HTR-8/SVneo (cell line): ENCODE measurements around the gene IQCM.

ENCODE experiments used
- DNase-seq: peaks from one replicate; pipeline ENCODE4 v3.0.0; 2011; ENCODE audit warnings: low spot score, mixed read lengths; ENCODE audit not compliant: insufficient read length
- FAIRE-seq: peaks from 2 replicates; lab custom pipeline; 2011; peaks lifted over from hg19 to GRCh38; lab: Jason Lieb, UNC

Gene IQCM

DNA sequence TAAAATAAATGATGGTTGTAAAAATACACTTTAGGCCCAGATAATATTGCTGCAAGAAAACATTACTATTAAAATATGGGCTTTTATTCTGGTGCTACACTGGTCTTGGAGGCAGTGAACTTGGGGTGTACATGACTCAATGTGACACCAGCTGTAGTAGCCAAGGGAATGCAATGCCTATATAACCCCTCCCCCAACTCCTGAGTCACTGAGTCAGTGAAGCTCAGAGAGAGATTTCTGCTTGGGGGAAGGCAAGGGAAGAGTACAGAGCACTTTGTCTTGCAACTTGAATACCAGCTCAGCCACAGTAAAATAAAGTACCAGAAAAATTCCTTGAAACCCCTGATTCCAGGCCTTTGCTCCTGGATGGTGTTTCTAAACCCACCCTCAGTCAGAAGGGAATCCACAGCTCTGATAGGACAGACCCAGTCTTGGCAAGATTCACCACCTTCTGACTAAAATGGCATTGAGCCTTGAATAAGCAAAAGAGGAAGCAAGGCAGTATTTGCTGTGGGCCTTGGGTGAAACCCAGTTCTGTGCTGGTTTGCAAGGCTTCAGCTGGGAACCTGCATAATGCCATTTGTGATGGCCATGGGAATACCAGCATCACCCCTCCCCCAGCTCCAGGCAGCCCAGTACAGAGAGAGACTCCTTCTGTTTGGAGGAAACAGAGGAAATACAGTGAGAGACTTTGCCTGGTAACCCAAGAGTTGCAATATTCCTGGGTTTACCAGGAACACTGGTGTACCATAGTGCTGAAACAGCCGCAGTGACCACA lies 209.9 kb downstream of the IQCM start:
- no peak for DNase-seq
- no peak for FAIRE-seq

- FAIRE-seq (no peak), DNase-seq (no peak)
Observed at GRCh38 chr4:149604827-149605226, 210.8 kb downstream of the IQCM start.

DNA sequence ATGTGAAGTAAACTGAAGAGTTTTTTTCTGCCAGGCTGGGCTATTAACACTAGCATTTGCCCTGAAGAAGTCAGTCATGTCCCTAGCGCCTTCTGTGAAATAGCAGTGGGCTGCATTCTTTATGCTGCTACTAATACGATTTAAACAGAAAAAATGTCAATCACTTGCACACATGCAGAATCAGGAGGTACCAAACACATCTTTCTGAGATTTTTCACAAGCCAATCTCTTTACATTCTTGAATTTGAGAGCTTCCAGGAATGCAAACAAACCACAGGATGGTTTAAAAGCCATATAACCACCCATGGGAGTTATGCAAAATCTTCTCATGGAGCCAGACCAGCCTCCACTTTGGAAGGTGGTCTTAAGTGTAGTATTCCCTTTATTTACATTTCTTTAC lies 220.1 kb downstream of the IQCM start:
- FAIRE-seq: no peak
- DNase-seq: peak; percentile 6

- no peak for DNase-seq
- no peak for FAIRE-seq
Observed at GRCh38 chr4:149589826-149590225, 225.8 kb downstream of the IQCM start.

DNA sequence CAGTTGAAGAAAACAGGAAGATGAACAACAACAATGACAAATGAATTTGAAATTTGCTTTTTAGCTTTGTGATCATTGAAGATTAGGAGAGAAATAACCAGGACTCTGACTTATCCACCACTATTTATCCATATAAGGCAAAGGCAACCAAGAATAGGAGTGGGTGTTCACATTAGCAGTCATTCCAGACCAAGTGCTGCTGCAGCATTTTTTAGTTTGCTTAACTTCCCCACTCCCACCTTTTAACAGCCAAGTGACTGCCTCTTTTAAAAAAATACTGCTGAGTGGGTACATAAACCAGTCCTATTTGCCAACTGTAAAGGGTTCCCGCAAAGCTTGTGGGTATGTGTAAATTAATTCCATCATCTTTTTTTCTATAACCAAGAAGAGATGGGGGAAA lies 230.9 kb downstream of the IQCM start:
- FAIRE-seq: no peak
- DNase-seq: no peak

- DNase-seq (no peak), FAIRE-seq (no peak)
Observed at GRCh38 chr4:149574971-149575370, 240.7 kb downstream of the IQCM start.

- FAIRE-seq: no peak
- no peak for DNase-seq
Observed at GRCh38 chr4:149572716-149573115, 242.9 kb downstream of the IQCM start.

DNA sequence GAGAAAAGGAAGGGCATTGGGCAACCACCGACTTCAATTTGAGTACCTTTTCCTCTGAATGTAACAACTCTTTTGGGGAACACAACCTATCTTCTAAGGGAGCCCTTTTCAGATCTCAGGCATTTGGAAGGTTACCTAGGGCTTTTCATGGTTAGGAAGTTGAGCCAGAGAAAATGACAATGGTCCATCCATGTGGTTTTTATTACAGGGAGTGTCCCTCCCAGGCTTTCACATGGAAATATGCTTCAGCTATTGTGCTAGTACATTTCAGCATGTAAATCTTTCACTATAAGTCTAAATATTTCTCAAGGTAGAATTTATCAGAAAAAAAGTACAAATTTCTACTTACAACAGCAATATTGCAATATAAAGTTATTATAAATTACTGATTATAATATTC lies 259.8 kb downstream of the IQCM start:
- DNase-seq (no peak), FAIRE-seq (no peak)

- FAIRE-seq (no peak), DNase-seq (no peak)
Observed at GRCh38 chr4:149555146-149555545, 260.5 kb downstream of the IQCM start.

- DNase-seq: no peak
- no peak for FAIRE-seq
Observed at GRCh38 chr4:149553959-149554520, 261.6 kb downstream of the IQCM start.

- no peak for FAIRE-seq
Observed at GRCh38 chr4:149552601-149553000, 263.0 kb downstream of the IQCM start.

GRCh38 chr4:149549911-149550310 lies 265.7 kb downstream of the IQCM start:
- FAIRE-seq: no peak
- DNase-seq: peak; percentile 9

More at GRCh38 chr4:149552601-149553000, 263.0 kb downstream of the IQCM start:
- no peak for DNase-seq

DNA sequence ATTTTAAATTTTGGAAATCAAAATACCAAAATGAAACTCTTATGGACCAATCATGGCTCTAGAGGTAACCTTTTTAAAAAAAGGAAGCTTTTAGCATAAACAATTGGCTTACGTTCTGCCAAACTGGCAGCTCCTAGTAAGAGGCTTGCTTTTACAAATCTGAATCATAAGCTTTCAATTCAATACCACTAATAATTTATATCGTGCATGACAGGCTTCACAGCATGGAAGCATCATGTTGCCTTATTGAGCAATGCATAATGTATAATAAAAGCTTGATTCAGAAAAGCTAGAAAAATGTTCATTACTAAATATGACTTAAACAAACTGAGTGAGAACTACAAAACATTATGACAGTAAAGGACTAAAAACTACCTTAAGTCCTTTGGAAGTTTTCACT lies 280.9 kb downstream of the IQCM start:
- DNase-seq: no peak
- FAIRE-seq: no peak

DNA sequence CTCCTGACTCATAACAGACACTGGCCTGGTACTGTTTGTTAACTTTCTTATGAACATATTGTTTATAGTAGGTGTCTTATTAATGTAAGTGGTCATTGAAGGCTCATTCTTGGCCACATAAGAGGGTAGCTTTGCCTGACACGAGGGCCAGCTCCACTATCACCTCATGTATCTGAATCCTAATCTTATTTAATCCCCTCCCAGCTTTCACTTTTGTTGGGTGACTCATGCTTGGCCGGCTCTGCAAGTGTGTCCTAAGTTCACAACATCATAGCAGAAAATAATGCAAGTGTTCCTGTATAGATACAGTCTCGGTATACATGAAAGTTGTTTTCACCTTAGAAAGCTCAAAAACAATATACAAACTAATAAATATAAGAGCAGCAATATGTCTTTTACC lies 283.8 kb downstream of the IQCM start:
- no peak for FAIRE-seq

GRCh38 chr4:149523039-149523438 lies 292.6 kb downstream of the IQCM start:
- FAIRE-seq (no peak), DNase-seq (no peak)

More for the DNA sequence above, 283.8 kb downstream of the IQCM start:
- DNase-seq: no peak

DNA sequence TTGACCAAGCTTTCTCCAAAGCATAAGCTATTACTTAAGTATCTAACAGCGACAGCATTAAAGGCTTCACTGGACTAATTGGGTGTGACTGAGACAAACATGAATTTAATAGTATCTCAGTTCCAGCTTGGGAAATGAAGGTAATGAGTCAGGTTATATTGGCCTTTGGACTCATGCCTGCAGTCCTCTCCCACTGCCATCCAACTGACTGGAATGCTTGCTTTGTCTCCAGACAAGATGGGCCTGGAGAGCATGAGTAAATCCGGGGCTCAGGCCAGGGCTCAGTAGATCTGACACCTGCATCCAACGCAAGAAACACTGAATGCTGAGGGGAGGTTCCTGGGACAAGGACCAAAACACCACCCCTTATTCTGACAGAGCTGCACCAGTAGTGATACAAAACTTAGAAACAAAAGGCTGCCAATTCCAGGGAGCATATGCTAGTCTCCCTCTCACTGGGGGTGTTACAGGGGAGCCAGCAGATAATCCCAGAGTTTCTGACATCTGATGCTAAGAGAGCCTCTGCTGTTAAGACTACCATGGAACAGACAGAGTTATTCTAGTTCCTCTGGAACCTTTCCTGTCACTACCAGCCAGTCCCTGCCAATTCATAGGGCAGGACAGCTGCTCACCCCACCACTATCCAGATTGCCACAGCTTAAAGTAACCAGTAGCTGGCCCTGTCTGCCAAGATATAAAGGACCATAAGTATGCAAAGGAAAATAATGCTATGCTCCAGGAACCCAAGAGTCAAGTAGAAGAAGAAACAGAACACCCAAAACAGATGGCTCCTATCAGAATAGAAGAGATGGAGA lies 293.8 kb downstream of the IQCM start:
- DNase-seq (no peak), FAIRE-seq (no peak)

GRCh38 chr4:149518471-149518870 lies 297.2 kb downstream of the IQCM start:
- no peak for FAIRE-seq
- no peak for DNase-seq

DNA sequence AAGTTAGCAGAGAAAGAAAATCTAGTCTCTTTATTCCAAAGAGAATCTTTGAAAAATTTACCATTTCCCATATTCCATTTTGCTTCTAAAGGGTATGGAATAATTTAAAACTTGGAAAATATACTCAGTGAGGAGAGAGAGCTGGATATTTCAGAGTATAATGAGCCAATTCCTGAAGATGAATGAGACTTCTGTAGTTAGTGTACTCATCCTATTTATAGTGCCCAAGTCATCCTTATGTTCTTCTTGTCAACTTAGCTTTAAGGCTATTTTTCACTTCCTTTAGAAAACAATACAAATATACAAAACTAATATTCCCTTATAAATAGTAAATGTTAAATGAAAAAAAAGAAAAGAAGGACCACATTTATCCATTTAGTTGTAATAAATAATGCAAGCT lies 302.6 kb downstream of the IQCM start:
- no peak for FAIRE-seq

GRCh38 chr4:149512501-149512900 lies 303.1 kb downstream of the IQCM start:
- peak; percentile 5 for DNase-seq
- no peak for FAIRE-seq

More for the DNA sequence above, 302.6 kb downstream of the IQCM start:
- DNase-seq: no peak

- FAIRE-seq: no peak
Observed at GRCh38 chr4:149511558-149512298, 303.9 kb downstream of the IQCM start.

More at GRCh38 chr4:149511558-149512298, 303.9 kb downstream of the IQCM start:
- no peak for DNase-seq
